Fibroblast of lung (primary cell): ENCODE measurements around the gene KLHL8. TPM values are rescaled to one million over a fixed set of nuclear protein-coding genes. Genes with fewer than 3 reads are reported as not detected.

Source experiments
- DNase-seq, 2 donors: peaks; one replicate each; pipeline versions ENCODE4 v3.0.0 to v3.0.0-alpha.2; 2010; ENCODE audit warnings: low read depth in 2 of 2
- H2AFZ ChIP-seq: 2 replicates; pipeline ENCODE4 v1.5.1; 2012; ENCODE audit warnings: low read length, control low read depth, inconsistent platforms
- H3K27ac ChIP-seq: 2 replicates; pipeline ENCODE4 v1.5.1; 2011; ENCODE audit warnings: low read length, control low read depth; ENCODE audit not compliant: insufficient read depth
- H3K27me3 ChIP-seq: 2 replicates; pipeline ENCODE4 v1.5.1; 2011; ENCODE audit warnings: mild to moderate bottlenecking, low read length; ENCODE audit not compliant: control insufficient read depth, insufficient read depth
- H3K36me3 ChIP-seq: 2 replicates; pipeline ENCODE4 v1.5.1; 2011; ENCODE audit warnings: low read length; ENCODE audit not compliant: control insufficient read depth, insufficient read depth
- H3K4me1 ChIP-seq: 2 replicates; pipeline ENCODE4 v1.5.1; 2011; ENCODE audit warnings: low read length; ENCODE audit not compliant: control insufficient read depth, insufficient read depth; ENCODE audit errors: extremely low read depth
- H3K4me2 ChIP-seq: 2 replicates; pipeline ENCODE4 v1.5.1; 2011; ENCODE audit warnings: low read length, control low read depth; ENCODE audit not compliant: insufficient read depth; ENCODE audit errors: extremely low read depth
- H3K4me3 ChIP-seq, 4 experiments: fragments of 200-600 bp in 1 of 4; sonication (generic) in 1 of 4; replicated peaks in 1 of 4; 2 replicates each; pipeline ENCODE4 v1.5.1; 2011 to 2016; ENCODE audit warnings: low read length in 4 of 4, low read depth in 3 of 4, mild to moderate bottlenecking in 3 of 4, control low read depth in 2 of 4, inconsistent platforms in 1 of 4, mixed read lengths in 1 of 4; ENCODE audit not compliant: insufficient read depth in 1 of 4; ENCODE audit errors: control extremely low read depth in 1 of 4
- H3K79me2 ChIP-seq: 2 replicates; pipeline ENCODE4 v1.5.1; 2012; ENCODE audit warnings: mild to moderate bottlenecking, low read length, inconsistent platforms; ENCODE audit not compliant: control insufficient read depth, insufficient read depth
- H3K9ac ChIP-seq: 2 replicates; pipeline ENCODE4 v1.5.1; 2011; ENCODE audit warnings: mild to moderate bottlenecking, low read length, control low read depth; ENCODE audit not compliant: insufficient read depth
- H3K9me3 ChIP-seq: 2 replicates; pipeline ENCODE4 v1.5.1; 2012; ENCODE audit warnings: low read depth, low read length; ENCODE audit not compliant: control insufficient read depth, insufficient read depth
- H4K20me1 ChIP-seq: 2 replicates; pipeline ENCODE4 v1.5.1; 2011; ENCODE audit warnings: low read length; ENCODE audit not compliant: control insufficient read depth, insufficient read depth; ENCODE audit errors: extremely low read depth
- CTCF ChIP-seq, 2 donors: IDR thresholded peaks in 1 of 2; conservative IDR thresholded peaks in 1 of 2; 1 replicate in 1 of 2; 2 replicates in 1 of 2; pipeline ENCODE4 v1.5.1; 2011 to 2012; ENCODE audit warnings: low read length in 2 of 2, control low read depth in 1 of 2, inconsistent platforms in 1 of 2, low read depth in 1 of 2, mild to moderate bottlenecking in 1 of 2
- EZH2 ChIP-seq: IDR thresholded peaks from 2 replicates; pipeline ENCODE4 v1.5.1; 2012; ENCODE audit warnings: low read length, control low read depth, mild to moderate bottlenecking; ENCODE audit errors: missing control alignments
- polyA plus RNA-seq, 2 donors: library from polyadenylated mRNA; depleted of rRNA in 1 of 2; stranded (reverse) in 1 of 2; unstranded in 1 of 2; fragments of >200 nt; gene quantifications; 2 replicates each; pipeline ENCODE4 v1.2.1, GENCODE V29; 2011 to 2012; ENCODE audit warnings: missing spikeins in 1 of 2
- total RNA-seq: library from RNA; depleted of rRNA; stranded (reverse); fragments of >200 nt; gene quantifications from 2 replicates; pipeline ENCODE4 v1.2.1, GENCODE V29; 2014

KLHL8 gene
- total and polyA plus RNA-seq, 2 donors (not counting 1 experiment from before 2014, with no cell fraction given), result 8.8 to 15.7 TPM

- no peaks in the 10 kb centered on the region for H4K20me1 ChIP-seq
- H3K27me3 ChIP-seq, result no peaks in the 10 kb centered on the region
- H3K79me2 ChIP-seq, result no peaks in the 10 kb centered on the region
- H3K9me3 ChIP-seq, result no peaks in the 10 kb centered on the region
- H3K4me3 ChIP-seq, result no peak overlapping the region
- no peak for DNase-seq
- H3K4me1 ChIP-seq, result no peaks in the 10 kb centered on the region
- H3K4me2 ChIP-seq, result no peak overlapping the region
- no peak overlapping the region for H3K9ac ChIP-seq
- H3K27ac ChIP-seq, result no peak overlapping the region
- no peaks in the 10 kb centered on the region for H3K36me3 ChIP-seq
- no peak overlapping the region for H2AFZ ChIP-seq
- TF ChIP-seq CTCF (conservative IDR thresholded peaks at IDR 0.05 in 1 of 2, IDR thresholded peaks at IDR 0.05 in 1 of 2; ENCODE audit: low read depth in 1 of 2, low read length in 2 of 2) (no peak), EZH2 (no peak)
Observed at GRCh38 chr4:87185146-87185870, 35.1 kb downstream of the KLHL8 start.

- no peaks in the 10 kb centered on the region for H3K36me3 ChIP-seq
- H3K27me3 ChIP-seq, result no peaks in the 10 kb centered on the region
- no peak for TF ChIP-seq CTCF (conservative IDR thresholded peaks at IDR 0.05 in 1 of 2, IDR thresholded peaks at IDR 0.05 in 1 of 2; ENCODE audit: low read depth in 1 of 2, low read length in 2 of 2)
- TF ChIP-seq EZH2, result no peak
- H2AFZ ChIP-seq, result no peak overlapping the region
- no peaks in the 10 kb centered on the region for H3K4me1 ChIP-seq
- H3K9me3 ChIP-seq, result no peaks in the 10 kb centered on the region
- no peak overlapping the region for H3K4me3 ChIP-seq
- H4K20me1 ChIP-seq, result no peaks in the 10 kb centered on the region
- DNase-seq, result no peak
- H3K79me2 ChIP-seq, result no peaks in the 10 kb centered on the region
- no peak overlapping the region for H3K4me2 ChIP-seq
- H3K9ac ChIP-seq, result no peak overlapping the region
- H3K27ac ChIP-seq, result no peak overlapping the region
Observed at GRCh38 chr4:87180767-87181166, 39.7 kb downstream of the KLHL8 start.

DNA sequence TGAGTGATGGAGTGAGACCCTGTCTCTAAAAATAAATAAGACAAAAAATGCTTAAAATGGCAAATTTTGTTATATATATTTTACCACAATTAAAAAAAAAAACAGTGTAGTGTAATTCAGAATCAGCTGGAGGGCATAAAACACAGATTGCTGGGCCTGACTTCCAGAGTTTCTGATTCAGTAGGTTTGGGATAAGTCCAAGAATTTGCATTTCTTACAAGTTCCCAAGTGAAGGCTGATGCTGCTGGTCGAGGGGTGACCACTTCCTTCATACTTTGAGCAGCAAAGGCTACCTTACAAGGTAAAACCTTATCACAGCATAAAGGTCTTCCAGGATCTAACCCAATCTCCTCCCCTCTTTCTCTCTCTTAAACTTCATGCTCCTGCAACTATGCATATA is 40.7 kb downstream of the KLHL8 start:
- Histone ChIP-seq H4K20me1 (no peaks in the 10 kb centered on the region), H3K27me3 (no peaks in the 10 kb centered on the region), H3K36me3 (no peaks in the 10 kb centered on the region), H3K9ac (no peak overlapping the region), H2AFZ (no peak overlapping the region), H3K4me3 (no peak overlapping the region), H3K27ac (no peak overlapping the region), H3K4me2 (no peak overlapping the region), H3K4me1 (no peaks in the 10 kb centered on the region), H3K79me2 (no peaks in the 10 kb centered on the region), H3K9me3 (no peaks in the 10 kb centered on the region)
- DNase-seq, result peak; percentile 29 to 83
- no peak for TF ChIP-seq EZH2
- TF ChIP-seq CTCF (conservative IDR thresholded peaks at IDR 0.05 in 1 of 2, IDR thresholded peaks at IDR 0.05 in 1 of 2; ENCODE audit: low read depth in 1 of 2, low read length in 2 of 2), result no peak
